ENCODE measurements around the gene CDC42EP4.

Gene CDC42EP4

DNA sequence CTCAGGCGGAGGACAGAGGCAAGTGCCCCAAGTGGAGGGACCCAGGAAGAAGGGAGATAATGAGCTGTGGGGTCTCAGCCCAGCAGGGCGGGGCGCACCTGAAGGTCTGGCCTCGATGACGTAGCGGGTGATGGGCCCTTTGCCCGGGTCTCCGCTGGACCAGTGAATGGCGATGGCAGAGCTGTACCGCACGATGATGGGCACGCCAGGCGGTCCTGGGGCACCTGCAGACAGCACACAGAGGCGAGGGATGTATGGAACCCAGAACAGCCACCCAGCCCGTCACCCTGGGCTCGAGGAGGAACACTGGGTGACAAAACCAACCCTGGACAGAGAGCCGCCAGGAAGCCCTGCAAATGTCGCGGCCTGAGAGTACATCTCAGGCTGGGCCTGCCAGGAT, 46.2 kb upstream of the CDC42EP4 start (continued):
- TF ChIP-seq, protein P1, sequence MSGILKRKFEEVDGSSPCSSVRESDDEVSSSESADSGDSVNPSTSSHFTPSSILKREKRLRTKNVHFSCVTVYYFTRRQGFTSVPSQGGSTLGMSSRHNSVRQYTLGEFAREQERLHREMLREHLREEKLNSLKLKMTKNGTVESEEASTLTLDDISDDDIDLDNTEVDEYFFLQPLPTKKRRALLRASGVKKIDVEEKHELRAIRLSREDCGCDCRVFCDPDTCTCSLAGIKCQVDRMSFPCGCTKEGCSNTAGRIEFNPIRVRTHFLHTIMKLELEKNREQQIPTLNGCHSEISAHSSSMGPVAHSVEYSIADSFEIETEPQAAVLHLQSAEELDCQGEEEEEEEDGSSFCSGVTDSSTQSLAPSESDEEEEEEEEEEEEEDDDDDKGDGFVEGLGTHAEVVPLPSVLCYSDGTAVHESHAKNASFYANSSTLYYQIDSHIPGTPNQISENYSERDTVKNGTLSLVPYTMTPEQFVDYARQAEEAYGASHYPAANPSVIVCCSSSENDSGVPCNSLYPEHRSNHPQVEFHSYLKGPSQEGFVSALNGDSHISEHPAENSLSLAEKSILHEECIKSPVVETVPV (CRISPR knock-in tag; IDR thresholded peaks at IDR 0.05): no peak
- TF ChIP-seq ZNF565 (CRISPR knock-in tag; conservative IDR thresholded peaks at IDR 0.05; ENCODE audit: low read depth) (no peak), ARNTL (CRISPR knock-in tag; IDR thresholded peaks at IDR 0.05; ENCODE audit: borderline replicate concordance, low read depth) (no peak), ZFP30 (CRISPR knock-in tag; IDR thresholded peaks at IDR 0.05) (no peak), ZNF8 (CRISPR knock-in tag; IDR thresholded peaks at IDR 0.05) (no peak)

DNA sequence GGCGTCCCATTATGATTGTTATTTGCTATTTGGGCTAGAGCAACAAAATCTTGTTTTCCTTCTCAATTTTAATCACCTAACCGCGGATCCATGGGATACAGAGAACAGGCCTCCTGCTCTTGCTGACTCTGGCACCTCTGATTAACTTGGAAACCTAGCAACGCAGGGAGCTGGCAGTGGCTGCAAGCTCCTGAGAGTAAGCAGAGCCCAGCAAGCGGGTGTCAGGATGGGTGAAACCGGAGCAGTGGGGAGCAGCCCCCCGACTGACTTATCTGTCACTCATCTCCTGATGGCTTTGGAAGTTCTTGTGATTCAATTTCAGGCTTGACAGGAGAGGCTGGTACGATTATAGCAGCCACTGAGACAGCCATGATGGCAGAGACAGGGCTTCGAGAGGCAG, 45.5 kb upstream of the CDC42EP4 start:
- TF ChIP-seq, protein P2, sequence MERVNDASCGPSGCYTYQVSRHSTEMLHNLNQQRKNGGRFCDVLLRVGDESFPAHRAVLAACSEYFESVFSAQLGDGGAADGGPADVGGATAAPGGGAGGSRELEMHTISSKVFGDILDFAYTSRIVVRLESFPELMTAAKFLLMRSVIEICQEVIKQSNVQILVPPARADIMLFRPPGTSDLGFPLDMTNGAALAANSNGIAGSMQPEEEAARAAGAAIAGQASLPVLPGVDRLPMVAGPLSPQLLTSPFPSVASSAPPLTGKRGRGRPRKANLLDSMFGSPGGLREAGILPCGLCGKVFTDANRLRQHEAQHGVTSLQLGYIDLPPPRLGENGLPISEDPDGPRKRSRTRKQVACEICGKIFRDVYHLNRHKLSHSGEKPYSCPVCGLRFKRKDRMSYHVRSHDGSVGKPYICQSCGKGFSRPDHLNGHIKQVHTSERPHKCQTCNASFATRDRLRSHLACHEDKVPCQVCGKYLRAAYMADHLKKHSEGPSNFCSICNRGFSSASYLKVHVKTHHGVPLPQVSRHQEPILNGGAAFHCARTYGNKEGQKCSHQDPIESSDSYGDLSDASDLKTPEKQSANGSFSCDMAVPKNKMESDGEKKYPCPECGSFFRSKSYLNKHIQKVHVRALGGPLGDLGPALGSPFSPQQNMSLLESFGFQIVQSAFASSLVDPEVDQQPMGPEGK (CRISPR knock-in tag; IDR thresholded peaks at IDR 0.05; ENCODE audit: borderline replicate concordance): peak; percentile 78
- TF ChIP-seq ISL1 (CRISPR knock-in tag; IDR thresholded peaks at IDR 0.05) (peak; percentile 47; the same call in 1 of the 2 replicates), TCF4 (CRISPR knock-in tag; IDR thresholded peaks at IDR 0.05; ENCODE audit: borderline replicate concordance) (peak; percentile 96), GLIS3 (CRISPR knock-in tag; IDR thresholded peaks at IDR 0.05) (no peak), ZNF565 (CRISPR knock-in tag; conservative IDR thresholded peaks at IDR 0.05; ENCODE audit: low read depth) (no peak)
- TF ChIP-seq, protein P3, sequence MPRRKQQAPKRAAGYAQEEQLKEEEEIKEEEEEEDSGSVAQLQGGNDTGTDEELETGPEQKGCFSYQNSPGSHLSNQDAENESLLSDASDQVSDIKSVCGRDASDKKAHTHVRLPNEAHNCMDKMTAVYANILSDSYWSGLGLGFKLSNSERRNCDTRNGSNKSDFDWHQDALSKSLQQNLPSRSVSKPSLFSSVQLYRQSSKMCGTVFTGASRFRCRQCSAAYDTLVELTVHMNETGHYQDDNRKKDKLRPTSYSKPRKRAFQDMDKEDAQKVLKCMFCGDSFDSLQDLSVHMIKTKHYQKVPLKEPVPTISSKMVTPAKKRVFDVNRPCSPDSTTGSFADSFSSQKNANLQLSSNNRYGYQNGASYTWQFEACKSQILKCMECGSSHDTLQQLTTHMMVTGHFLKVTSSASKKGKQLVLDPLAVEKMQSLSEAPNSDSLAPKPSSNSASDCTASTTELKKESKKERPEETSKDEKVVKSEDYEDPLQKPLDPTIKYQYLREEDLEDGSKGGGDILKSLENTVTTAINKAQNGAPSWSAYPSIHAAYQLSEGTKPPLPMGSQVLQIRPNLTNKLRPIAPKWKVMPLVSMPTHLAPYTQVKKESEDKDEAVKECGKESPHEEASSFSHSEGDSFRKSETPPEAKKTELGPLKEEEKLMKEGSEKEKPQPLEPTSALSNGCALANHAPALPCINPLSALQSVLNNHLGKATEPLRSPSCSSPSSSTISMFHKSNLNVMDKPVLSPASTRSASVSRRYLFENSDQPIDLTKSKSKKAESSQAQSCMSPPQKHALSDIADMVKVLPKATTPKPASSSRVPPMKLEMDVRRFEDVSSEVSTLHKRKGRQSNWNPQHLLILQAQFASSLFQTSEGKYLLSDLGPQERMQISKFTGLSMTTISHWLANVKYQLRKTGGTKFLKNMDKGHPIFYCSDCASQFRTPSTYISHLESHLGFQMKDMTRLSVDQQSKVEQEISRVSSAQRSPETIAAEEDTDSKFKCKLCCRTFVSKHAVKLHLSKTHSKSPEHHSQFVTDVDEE (CRISPR knock-in tag; IDR thresholded peaks at IDR 0.05): peak; percentile 99
- TF ChIP-seq, protein P4, sequence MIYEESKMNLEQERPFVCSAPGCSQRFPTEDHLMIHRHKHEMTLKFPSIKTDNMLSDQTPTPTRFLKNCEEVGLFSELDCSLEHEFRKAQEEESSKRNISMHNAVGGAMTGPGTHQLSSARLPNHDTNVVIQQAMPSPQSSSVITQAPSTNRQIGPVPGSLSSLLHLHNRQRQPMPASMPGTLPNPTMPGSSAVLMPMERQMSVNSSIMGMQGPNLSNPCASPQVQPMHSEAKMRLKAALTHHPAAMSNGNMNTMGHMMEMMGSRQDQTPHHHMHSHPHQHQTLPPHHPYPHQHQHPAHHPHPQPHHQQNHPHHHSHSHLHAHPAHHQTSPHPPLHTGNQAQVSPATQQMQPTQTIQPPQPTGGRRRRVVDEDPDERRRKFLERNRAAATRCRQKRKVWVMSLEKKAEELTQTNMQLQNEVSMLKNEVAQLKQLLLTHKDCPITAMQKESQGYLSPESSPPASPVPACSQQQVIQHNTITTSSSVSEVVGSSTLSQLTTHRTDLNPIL (CRISPR knock-in tag; IDR thresholded peaks at IDR 0.05; ENCODE audit: low read depth): no peak
- peak; percentile 79 for ATAC-seq

DNA sequence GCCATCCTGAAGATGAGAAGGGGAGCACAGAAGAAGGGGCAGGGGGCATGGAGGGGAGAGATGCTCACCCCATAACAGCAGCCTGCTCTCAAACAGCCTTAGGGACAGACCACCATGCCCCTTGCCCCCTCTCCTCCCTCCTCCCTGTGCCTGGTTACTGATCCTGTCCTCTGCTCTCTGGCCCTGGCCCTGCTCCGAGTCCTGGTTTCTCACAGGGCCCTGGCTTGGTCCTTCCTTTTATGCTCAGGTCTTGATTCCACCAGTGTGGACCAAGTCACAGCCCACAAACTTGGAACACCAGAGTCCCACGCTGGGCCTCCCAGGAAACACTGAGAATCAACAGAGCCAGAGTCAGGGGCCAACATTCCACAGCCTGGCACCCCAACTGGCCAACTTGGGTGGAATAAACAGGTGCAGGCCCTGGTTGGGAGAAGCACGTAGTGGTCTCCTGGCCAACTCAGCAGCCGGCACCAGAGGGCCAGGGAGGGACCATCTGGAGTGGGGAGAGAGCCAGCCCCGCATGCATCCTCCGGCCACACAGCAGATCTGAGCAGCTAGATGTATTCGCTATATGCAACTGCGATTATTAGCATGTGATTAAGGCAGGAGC, 44.9 kb upstream of the CDC42EP4 start:
- peak; percentile 6; the same call in 2 of the 3 replicates for ATAC-seq

More for the DNA sequence above, 44.9 kb upstream of the CDC42EP4 start:
- TF ChIP-seq, protein P4 (CRISPR knock-in tag; IDR thresholded peaks at IDR 0.05; ENCODE audit: low read depth): no peak
- TF ChIP-seq ZNF565 (CRISPR knock-in tag; conservative IDR thresholded peaks at IDR 0.05; ENCODE audit: low read depth) (no peak), SNAI2 (CRISPR knock-in tag; IDR thresholded peaks at IDR 0.05) (no peak), TCF4 (CRISPR knock-in tag; IDR thresholded peaks at IDR 0.05; ENCODE audit: borderline replicate concordance) (no peak), BACH2 (CRISPR knock-in tag; IDR thresholded peaks at IDR 0.05; ENCODE audit: borderline replicate concordance) (no peak), RARB (CRISPR knock-in tag; IDR thresholded peaks at IDR 0.05) (no peak), ZNF8 (CRISPR knock-in tag; IDR thresholded peaks at IDR 0.05) (no peak; the same call in 1 of the 2 replicates), TOX (CRISPR knock-in tag; IDR thresholded peaks at IDR 0.05; ENCODE audit: borderline replicate concordance) (no peak), ESRRG (CRISPR knock-in tag; IDR thresholded peaks at IDR 0.05) (no peak), OSR1 (CRISPR knock-in tag; IDR thresholded peaks at IDR 0.05) (no peak), PPARA (CRISPR knock-in tag; IDR thresholded peaks at IDR 0.05; ENCODE audit: borderline replicate concordance) (no peak), ARNTL (CRISPR knock-in tag; IDR thresholded peaks at IDR 0.05; ENCODE audit: borderline replicate concordance, low read depth) (no peak), CSDC2 (CRISPR knock-in tag; IDR thresholded peaks at IDR 0.05) (no peak)
- TF ChIP-seq, protein P2 (CRISPR knock-in tag; IDR thresholded peaks at IDR 0.05; ENCODE audit: borderline replicate concordance): no peak
- TF ChIP-seq, protein P5, sequence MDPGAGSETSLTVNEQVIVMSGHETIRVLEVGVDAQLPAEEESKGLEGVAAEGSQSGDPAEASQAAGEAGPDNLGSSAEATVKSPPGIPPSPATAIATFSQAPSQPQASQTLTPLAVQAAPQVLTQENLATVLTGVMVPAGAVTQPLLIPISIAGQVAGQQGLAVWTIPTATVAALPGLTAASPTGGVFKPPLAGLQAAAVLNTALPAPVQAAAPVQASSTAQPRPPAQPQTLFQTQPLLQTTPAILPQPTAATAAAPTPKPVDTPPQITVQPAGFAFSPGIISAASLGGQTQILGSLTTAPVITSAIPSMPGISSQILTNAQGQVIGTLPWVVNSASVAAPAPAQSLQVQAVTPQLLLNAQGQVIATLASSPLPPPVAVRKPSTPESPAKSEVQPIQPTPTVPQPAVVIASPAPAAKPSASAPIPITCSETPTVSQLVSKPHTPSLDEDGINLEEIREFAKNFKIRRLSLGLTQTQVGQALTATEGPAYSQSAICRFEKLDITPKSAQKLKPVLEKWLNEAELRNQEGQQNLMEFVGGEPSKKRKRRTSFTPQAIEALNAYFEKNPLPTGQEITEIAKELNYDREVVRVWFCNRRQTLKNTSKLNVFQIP (CRISPR knock-in tag; IDR thresholded peaks at IDR 0.05; ENCODE audit: borderline replicate concordance, low read depth): no peak

Data from SK-N-SH treated with all-trans-retinoic acid at 6 μM for 48 hours (cell line).